Stimulated activated CD4-positive, alpha-beta T cell treated with anti-CD3 and anti-CD28 coated beads, Interleukin-15, amount 100 ng/mL, for 1 hour (primary cell): ENCODE results near the gene HTD2.

Experiments
- DNase-seq, 2 donors: peaks; one replicate each; pipeline ENCODE4 v3.0.0-alpha.2; 2020; ENCODE audit warnings: low read depth in 1 of 2, low spot score in 1 of 2

HTD2 gene

GRCh38 chr3:58291671-58292338 lies 14.5 kb upstream of the HTD2 start:
- DNase-seq = no peak

- DNase-seq = no peak
Observed at GRCh38 chr3:58292866-58293265, 13.5 kb upstream of the HTD2 start.

DNA sequence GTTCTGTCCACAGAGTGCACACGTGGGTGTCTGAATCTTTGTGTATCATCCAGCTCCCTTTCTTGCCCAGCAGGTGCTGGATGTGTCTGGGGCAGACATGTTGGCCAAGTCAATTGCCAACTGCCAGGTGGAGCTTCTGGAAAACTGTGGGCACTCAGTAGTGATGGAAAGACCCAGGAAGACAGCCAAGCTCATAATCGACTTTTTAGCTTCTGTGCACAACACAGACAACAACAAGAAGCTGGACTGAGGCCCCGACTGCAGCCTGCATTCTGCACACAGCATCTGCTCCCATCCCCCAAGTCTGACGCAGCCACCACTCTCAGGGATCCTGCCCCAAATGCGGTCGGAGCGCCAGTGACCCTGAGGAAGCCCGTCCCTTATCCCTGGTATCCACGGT lies 12.8 kb upstream of the HTD2 start:
- DNase-seq = no peak

GRCh38 chr3:58296269-58296668 lies 10.1 kb upstream of the HTD2 start:
- no peak for DNase-seq

GRCh38 chr3:58296843-58297242 lies 9.5 kb upstream of the HTD2 start:
- no peak for DNase-seq

- no peak for DNase-seq
Observed at GRCh38 chr3:58298190-58298589, 8.1 kb upstream of the HTD2 start.

- DNase-seq = no peak
Observed at GRCh38 chr3:58299075-58299474, 7.2 kb upstream of the HTD2 start.

DNA sequence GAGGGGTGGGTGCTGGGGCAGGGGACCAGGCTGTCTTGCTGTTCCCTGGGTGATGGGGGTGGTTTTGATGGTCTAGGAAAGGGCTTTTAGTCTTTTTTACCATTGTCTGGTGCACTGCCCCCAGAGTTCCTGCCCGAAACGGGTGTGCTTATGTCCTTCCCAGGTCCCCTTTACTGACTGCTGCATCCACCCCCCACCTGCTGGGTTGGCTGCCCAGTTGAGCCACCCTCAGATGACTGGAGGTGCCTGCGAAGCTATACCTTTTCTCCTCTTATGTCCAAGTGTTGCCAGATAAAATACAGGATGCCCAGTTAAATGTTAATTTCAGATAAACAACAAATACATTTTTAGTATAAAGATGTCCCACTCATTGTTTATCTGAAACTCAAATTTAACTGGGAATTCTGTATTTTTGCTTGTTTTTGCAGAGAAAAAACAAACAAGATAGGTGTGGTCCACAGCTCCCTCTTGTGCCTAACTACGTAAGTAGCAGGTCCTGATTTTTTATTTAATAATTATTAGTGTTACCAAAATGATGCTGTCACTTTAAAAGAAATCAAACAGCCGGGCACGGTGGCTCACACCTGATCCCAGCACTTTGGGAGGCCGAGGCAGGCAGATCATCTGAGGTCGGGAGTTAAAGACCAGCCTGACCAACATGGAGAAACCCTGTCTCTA lies 6.3 kb upstream of the HTD2 start:
- no peak for DNase-seq

DNA sequence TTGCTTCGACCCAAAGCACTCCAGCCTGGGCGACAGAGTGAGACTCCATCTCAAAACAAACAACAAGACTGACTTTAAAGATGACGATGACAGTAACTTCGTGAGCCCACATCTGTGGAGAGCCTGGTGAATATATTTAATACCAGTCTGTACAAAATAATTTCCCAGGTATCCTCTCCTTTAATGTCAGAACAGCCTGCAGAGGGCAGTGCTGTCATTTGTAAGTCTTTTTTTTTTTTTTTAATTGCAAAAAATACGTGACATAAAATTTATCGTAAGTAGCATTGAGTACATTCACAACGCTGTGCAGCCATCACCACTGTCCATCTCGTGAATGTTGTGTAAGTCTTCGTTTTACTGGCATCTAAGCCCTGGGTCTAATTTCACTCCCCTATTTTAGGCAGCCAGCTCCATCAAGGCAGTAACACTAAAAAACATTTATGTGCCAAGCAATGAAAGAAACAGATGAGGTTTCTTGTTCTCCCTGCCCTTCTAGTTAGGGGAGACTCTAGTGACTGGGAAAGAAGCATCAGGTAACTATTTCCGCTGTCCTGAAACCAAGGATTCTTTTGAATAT lies 1.4 kb downstream of the HTD2 start:
- DNase-seq = no peak

GRCh38 chr3:58308728-58309127 lies 2.4 kb downstream of the HTD2 start:
- DNase-seq = no peak

DNA sequence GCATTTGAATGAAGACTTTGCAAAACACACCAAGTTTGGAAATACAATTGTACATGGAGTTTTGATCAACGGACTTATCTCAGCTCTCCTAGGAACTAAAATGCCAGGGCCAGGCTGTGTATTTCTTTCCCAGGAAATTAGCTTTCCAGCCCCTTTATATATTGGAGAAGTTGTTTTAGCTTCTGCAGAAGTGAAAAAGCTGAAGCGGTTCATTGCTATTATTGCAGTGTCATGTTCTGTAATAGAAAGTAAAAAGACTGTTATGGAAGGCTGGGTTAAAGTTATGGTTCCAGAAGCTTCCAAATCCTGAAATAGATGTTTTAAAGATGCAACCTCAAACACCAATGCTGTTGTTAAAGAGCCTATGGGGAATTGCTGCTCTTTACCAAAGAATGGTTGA lies 11.5 kb downstream of the HTD2 start:
- no peak for DNase-seq

GRCh38 chr3:58321791-58322190 lies 15.5 kb downstream of the HTD2 start:
- no peak for DNase-seq

GRCh38 chr3:58322793-58323192 lies 16.5 kb downstream of the HTD2 start:
- no peak for DNase-seq

DNA sequence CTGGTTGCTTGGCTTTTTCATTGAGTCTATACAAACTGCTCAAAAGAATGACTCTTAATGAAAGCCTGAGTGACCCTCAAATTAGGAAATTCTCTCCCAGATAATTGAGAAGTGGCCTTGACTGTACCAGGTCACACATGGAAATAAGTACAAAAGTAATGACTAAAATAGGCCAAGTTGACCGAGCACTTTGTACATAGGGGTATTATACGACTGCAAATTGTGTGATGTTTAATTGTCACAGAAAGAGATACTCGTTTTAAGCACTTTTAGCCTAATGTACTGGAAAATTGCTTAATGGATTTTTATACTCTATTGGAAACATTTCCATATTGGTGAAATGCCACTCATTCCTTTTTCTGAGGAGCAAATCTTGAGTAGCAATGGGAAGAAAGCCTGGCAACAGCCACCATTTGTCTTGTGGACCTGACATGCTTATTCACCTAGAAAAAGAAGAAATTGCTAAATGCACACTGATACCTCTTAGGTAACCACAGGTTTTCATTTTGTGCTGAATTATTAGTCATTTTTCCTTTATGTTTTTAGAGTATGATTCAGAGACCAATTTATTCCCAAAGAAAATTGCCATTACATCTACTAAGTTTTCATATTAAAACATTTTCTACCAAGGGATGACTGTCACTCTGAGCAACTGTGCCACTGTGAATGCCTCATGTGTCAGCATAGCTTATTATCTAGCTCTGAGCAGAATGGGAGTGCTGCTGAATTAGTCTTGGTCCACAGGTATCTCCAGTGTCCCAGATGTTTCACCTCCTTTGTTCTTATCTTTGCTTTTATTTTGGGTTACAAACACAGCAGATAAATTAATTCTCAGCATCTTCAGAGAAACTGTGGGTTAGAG lies 17.4 kb downstream of the HTD2 start:
- no peak for DNase-seq

- no peak for DNase-seq
Observed at GRCh38 chr3:58324391-58325390, 18.4 kb downstream of the HTD2 start.

DNA sequence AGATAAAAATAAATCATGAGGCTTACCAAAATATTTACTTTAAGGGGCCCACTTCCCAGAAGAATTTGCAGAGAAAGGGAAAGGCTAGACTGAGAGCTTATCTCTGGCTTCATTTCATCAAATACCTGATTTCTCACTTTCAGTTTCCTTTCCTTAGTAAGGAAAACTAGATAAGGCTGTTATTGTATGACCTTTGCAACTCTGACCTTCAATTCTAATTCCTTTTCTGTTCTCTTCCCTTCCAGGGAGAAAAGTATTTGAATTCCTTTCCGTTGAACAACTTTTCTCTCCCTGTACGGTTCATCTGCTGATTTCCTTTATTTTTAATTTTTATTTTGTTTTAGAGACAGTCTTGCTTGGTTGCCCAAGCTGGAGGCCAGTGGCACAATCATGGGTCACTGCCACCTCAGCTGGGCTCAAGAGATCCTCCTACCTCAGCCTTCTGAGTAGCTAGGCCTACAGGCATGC lies 19.2 kb downstream of the HTD2 start:
- no peak for DNase-seq

DNA sequence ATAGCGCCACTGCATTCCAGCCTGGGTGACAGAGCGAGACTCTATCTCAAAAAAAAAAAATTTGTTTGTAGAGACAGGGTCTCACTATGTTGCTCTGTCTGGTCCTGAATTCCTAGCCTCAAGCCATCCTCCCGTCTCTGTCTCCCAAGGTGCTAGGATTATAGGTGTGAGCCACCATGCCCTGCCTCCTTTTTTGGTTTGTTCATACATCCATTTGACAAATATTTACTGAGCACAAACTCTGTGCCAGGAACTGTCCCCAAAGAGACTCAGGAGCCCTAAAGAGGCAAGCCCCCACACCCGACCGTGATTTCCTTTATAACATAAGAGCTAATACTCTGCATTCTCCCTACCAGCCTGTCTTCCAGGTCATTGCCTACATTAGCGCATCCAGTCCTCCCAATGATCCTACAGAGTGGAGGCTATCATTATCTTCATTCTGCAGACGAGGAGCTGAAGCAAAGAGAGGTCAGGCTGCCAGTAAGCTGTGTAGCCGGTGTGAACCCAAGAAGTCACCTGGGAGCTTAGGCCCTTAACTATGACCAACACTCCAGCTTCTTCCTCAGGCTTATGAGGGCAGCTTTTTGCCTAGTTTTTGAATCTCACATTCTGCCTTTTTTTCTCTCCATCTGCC lies 20.1 kb downstream of the HTD2 start:
- DNase-seq = no peak

DNA sequence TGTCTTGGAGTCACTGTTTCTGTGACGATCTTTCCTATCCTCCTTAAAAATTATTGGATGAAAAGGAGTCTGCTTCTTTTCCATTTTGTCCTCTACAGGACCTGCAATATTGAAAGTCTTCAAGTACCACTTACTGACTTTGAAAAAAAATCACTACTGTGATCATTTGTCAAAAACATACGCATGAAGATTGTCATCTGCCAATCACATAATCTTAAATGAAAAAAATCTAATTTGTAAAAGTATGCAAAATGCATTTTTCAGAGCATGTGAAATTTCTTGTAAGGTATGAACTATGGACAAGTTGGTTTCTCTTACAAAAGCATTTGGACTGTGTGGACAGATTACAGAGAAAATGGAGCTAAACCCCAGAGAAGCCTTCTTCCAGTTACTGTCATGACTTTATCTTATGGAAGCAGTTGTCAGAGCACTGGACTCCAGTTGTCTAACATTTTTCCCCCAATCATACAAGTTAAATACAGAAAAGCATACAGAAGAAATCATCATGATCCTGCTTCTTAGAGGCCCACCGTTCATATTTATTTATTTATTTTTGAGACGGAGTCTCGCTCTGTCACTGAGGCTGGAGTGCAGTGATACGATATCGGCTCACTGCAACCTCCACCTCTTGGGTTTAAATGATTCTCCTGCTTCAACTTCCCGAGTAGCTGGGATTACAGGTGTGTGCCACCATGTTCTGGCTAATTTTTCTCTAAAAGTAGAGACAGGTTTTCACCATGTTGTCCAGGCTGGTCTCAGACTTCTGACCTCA lies 23.0 kb downstream of the HTD2 start:
- no peak for DNase-seq

GRCh38 chr3:58329922-58330413 lies 23.6 kb downstream of the HTD2 start:
- DNase-seq = no peak
